MCF 10A (cell line): ENCODE results near the gene SMG1. TPM values are rescaled to one million over a fixed set of nuclear protein-coding genes. Genes with fewer than 3 reads are reported as not detected.

Experiments used
- BruUV-seq: library from RNA; stranded (reverse); fragments of 400-500 nt; replicated peaks from 2 replicates; lab custom pipeline; 2021; lab: Mats Ljungman, UMichigan
- CTCF ChIA-PET: fragments of 300-600 bp; sonication (Branson Sonifier 250); formaldehyde crosslinking; extraction: SDS; loops from one replicate; lab custom pipeline; 2021; ENCODE audit warnings: antibody characterized with exemption, inconsistent platforms; lab: Yijun Ruan, JAX
- POLR2A ChIA-PET: fragments of 300-600, 350-650 bp; sonication (Branson Sonifier 250); formaldehyde crosslinking; extraction: SDS; loops from one replicate; lab custom pipeline; 2020; ENCODE audit warnings: antibody characterized with exemption, inconsistent platforms; lab: Yijun Ruan, JAX
- DNase-seq: peaks from one replicate; pipeline ENCODE4 v3.0.0-alpha.2; 2018; ENCODE audit not compliant: unreplicated experiment
- H3K27ac Mint-ChIP-seq: one replicate; pipeline ENCODE4 v1.8.0; 2022; ENCODE audit warnings: mild to moderate bottlenecking, low read depth, mixed read lengths; ENCODE audit not compliant: unreplicated experiment
- H3K27me3 Mint-ChIP-seq: one replicate; pipeline ENCODE4 v1.8.0; 2022; ENCODE audit warnings: mixed read lengths; ENCODE audit not compliant: insufficient read depth, unreplicated experiment
- H3K36me3 Mint-ChIP-seq: one replicate; pipeline ENCODE4 v1.8.0; 2022; ENCODE audit warnings: mild to moderate bottlenecking, moderate library complexity, mixed read lengths; ENCODE audit not compliant: insufficient read depth, unreplicated experiment
- H3K4me1 Mint-ChIP-seq: one replicate; pipeline ENCODE4 v1.8.0; 2022; ENCODE audit warnings: mixed read lengths; ENCODE audit not compliant: insufficient read depth, unreplicated experiment
- H3K4me3 Mint-ChIP-seq: one replicate; pipeline ENCODE4 v1.8.0; 2022; ENCODE audit warnings: mild to moderate bottlenecking, moderate library complexity, mixed read lengths; ENCODE audit not compliant: unreplicated experiment
- H3K9me3 Mint-ChIP-seq: one replicate; pipeline ENCODE4 v1.8.0; 2022; ENCODE audit warnings: mixed read lengths; ENCODE audit not compliant: unreplicated experiment
- CTCF ChIP-seq: fragments of 200-600 bp; IDR thresholded peaks from one replicate; pipeline ENCODE4 v1.8.0; 2022; ENCODE audit warnings: antibody characterized with exemption, mild to moderate bottlenecking; ENCODE audit not compliant: unreplicated experiment
- intact Hi-C: fragments of 100-400 bp; cut with micrococcal nuclease; formaldehyde crosslinking; loops from 2 replicates; pipeline ENCODE4 v1.14.1; 2022
- total RNA-seq: library from RNA; stranded (reverse); gene quantifications from 2 replicates; pipeline ENCODE4 v1.2.3, GENCODE V29; 2022

The SMG1 gene
- total RNA-seq, 1 experiment from 2014 or later, result 110 TPM

- no TSS peak for BruUV-seq
- no peak for TF ChIP-seq CTCF
- intact Hi-C loops, result no loop called here
- no peaks in the 10 kb centered on the region for H3K27me3 Mint-ChIP-seq
- H3K4me1 Mint-ChIP-seq, result no peaks in the 10 kb centered on the region
- H3K27ac Mint-ChIP-seq, result no peak overlapping the region
- ChIA-PET POLR2A (interaction anchor here (3.9 kb wide), 1 partner anchor 13 kb away, joined by 15 read pairs; no protein-coding TSS in a partner anchor), CTCF (interaction anchor here (1.1 to 4.6 kb wide), 4 partner anchors 14 to 38 kb away, joined by 4 to 26 read pairs (median 8); no protein-coding TSS in a partner anchor)
- H3K4me3 Mint-ChIP-seq, result no peak overlapping the region
- H3K36me3 Mint-ChIP-seq, result no peaks in the 10 kb centered on the region
- H3K9me3 Mint-ChIP-seq, result no peaks in the 10 kb centered on the region
- DNase-seq, result no peak
These were observed 19.0 kb upstream of the SMG1 start for GRCh38 chr16:18945233-18945632.

GRCh38 chr16:18943414-18943813 is 17.2 kb upstream of the SMG1 start:
- no peaks in the 10 kb centered on the region for H3K4me1 Mint-ChIP-seq
- H3K9me3 Mint-ChIP-seq, result no peaks in the 10 kb centered on the region
- no peak overlapping the region for H3K4me3 Mint-ChIP-seq
- BruUV-seq, result no TSS peak
- H3K27me3 Mint-ChIP-seq, result no peaks in the 10 kb centered on the region
- peak overlapping the region; percentile 42 for H3K27ac Mint-ChIP-seq
- CTCF ChIA-PET, result interaction anchor here (0.6 to 4.6 kb wide), 5 partner anchors 15 to 141 kb away, joined by 3 to 26 read pairs (median 3); no protein-coding TSS in a partner anchor
- POLR2A ChIA-PET, result interaction anchor here (0.6 to 2.6 kb wide), 4 partner anchors 8 to 19 kb away, joined by 3 to 12 read pairs (median 8); partner anchors contain the start of gene SMG1
- no peak for DNase-seq
- no peaks in the 10 kb centered on the region for H3K36me3 Mint-ChIP-seq
- intact Hi-C loops, result no loop called here
- TF ChIP-seq CTCF, result no peak

GRCh38 chr16:18942061-18942460 is 15.9 kb upstream of the SMG1 start:
- ChIA-PET POLR2A (interaction anchor here (0.6 to 3.5 kb wide), 9 partner anchors 9 to 945 kb away, joined by 3 to 57 read pairs (median 3); no protein-coding TSS in a partner anchor), CTCF (interaction anchor here (0.7 to 2.6 kb wide), 2 partner anchors 14 to 20 kb away, joined by 3 to 16 read pairs; no protein-coding TSS in a partner anchor)
- Mint-ChIP-seq H3K9me3 (no peaks in the 10 kb centered on the region), H3K4me1 (no peaks in the 10 kb centered on the region), H3K27me3 (no peaks in the 10 kb centered on the region), H3K4me3 (no peak overlapping the region), H3K27ac (no peak overlapping the region), H3K36me3 (no peaks in the 10 kb centered on the region)
- no peak for TF ChIP-seq CTCF
- BruUV-seq, result no TSS peak
- intact Hi-C loops, result no loop called here
- no peak for DNase-seq

- TF ChIP-seq CTCF, result no peak
- no TSS peak for BruUV-seq
- H3K9me3 Mint-ChIP-seq, result no peaks in the 10 kb centered on the region
- no peak overlapping the region for H3K4me3 Mint-ChIP-seq
- H3K36me3 Mint-ChIP-seq, result no peaks in the 10 kb centered on the region
- intact Hi-C loops, result no loop called here
- no peaks in the 10 kb centered on the region for H3K4me1 Mint-ChIP-seq
- DNase-seq, result no peak
- CTCF ChIA-PET, result interaction anchor here (0.7 to 2.6 kb wide), 6 partner anchors 10 to 29 kb away, joined by 3 to 16 read pairs (median 8); no protein-coding TSS in a partner anchor
- no peaks in the 10 kb centered on the region for H3K27me3 Mint-ChIP-seq
- POLR2A ChIA-PET, result interaction anchor here (0.7 to 3.5 kb wide), 8 partner anchors 9 to 139 kb away, joined by 3 to 57 read pairs (median 8); partner anchors contain the start of gene SMG1
- no peak overlapping the region for H3K27ac Mint-ChIP-seq
These were observed 15.3 kb upstream of the SMG1 start for GRCh38 chr16:18941471-18941870.
